OCI-LY7 (cell line): ENCODE data around the gene SYNGAP1. TPM values are rescaled to one million over a fixed set of nuclear protein-coding genes. Genes with fewer than 3 reads are reported as not detected.

Source experiments
- BruUV-seq: library from RNA; stranded (reverse); fragments of 400-500 nt; replicated peaks from 2 replicates; lab custom pipeline; 2021; lab: Mats Ljungman, UMichigan
- CTCF ChIA-PET: fragments of 300-600 bp; sonication (Branson Sonifier 250); formaldehyde crosslinking; loops from one replicate; lab custom pipeline; 2022; ENCODE audit warnings: antibody characterized with exemption; ENCODE audit not compliant: unreplicated experiment; lab: Charles Lee
- POLR2A ChIA-PET: fragments of 300-600 bp; sonication (Branson Sonifier 250); formaldehyde crosslinking; loops from one replicate; lab custom pipeline; 2022; ENCODE audit warnings: antibody characterized with exemption; lab: Charles Lee
- DNase-seq: peaks from one replicate; pipeline ENCODE4 v3.0.0-alpha.2; 2015; ENCODE audit warnings: low spot score
- H2AFZ ChIP-seq: fragments of 200-600 bp; sonication (generic), shearing (Covaris generic); 2 replicates; pipeline ENCODE4 v1.6.1; 2014; ENCODE audit warnings: mild to moderate bottlenecking, antibody characterized with exemption, low read length, moderate library complexity
- H3K27ac ChIP-seq: fragments of 200-600 bp; sonication (generic); 2 replicates; pipeline ENCODE4 v1.5.1; 2014; ENCODE audit warnings: mixed run types, low read depth, mild to moderate bottlenecking, moderate library complexity, low read length, inconsistent platforms; ENCODE audit not compliant: poor library complexity, severe bottlenecking
- H3K36me3 ChIP-seq: fragments of 200-600 bp; sonication (generic); 2 replicates; pipeline ENCODE4 v1.6.1; 2014; ENCODE audit warnings: mild to moderate bottlenecking, antibody characterized with exemption, low read length, moderate library complexity, mixed read lengths; ENCODE audit not compliant: insufficient read depth
- H3K4me1 ChIP-seq: fragments of 200-600 bp; sonication (generic); 2 replicates; pipeline ENCODE4 v1.5.1; 2014; ENCODE audit warnings: mild to moderate bottlenecking, low read length; ENCODE audit not compliant: insufficient read depth, poor library complexity, severe bottlenecking
- H3K4me2 ChIP-seq: fragments of 200-600 bp; sonication (generic); 2 replicates; pipeline ENCODE4 v1.6.1; 2014; ENCODE audit warnings: mild to moderate bottlenecking, low read length
- H3K4me3 ChIP-seq: fragments of 200-600 bp; sonication (generic); 2 replicates; pipeline ENCODE4 v1.5.1; 2014; ENCODE audit warnings: mild to moderate bottlenecking, low read depth, low read length; ENCODE audit not compliant: poor library complexity, severe bottlenecking
- H3K79me2 ChIP-seq: fragments of 200-600 bp; sonication (generic); 2 replicates; pipeline ENCODE4 v1.6.1; 2016; ENCODE audit warnings: low read depth, mild to moderate bottlenecking, low read length, moderate library complexity, mixed read lengths; ENCODE audit not compliant: insufficient read depth
- H3K9me2 ChIP-seq: fragments of 200-600 bp; sonication (generic); 2 replicates; pipeline ENCODE4 v1.6.1; 2016; ENCODE audit warnings: mild to moderate bottlenecking, low read length, mixed read lengths; ENCODE audit not compliant: insufficient read depth
- H3K9me3 ChIP-seq: fragments of 200-600 bp; sonication (generic); 2 replicates; pipeline ENCODE4 v1.6.1; 2014; ENCODE audit warnings: mild to moderate bottlenecking, mixed run types, low read length, mixed read lengths
- H4K20me1 ChIP-seq: fragments of 200-600 bp; sonication (generic); 2 replicates; pipeline ENCODE4 v1.6.1; 2014; ENCODE audit warnings: mild to moderate bottlenecking, antibody characterized with exemption, low read length, moderate library complexity, mixed read lengths; ENCODE audit not compliant: insufficient read depth
- EZH2phosphoT487 ChIP-seq: fragments of 200-600 bp; sonication (generic); IDR thresholded peaks from 2 replicates; pipeline ENCODE4 v1.6.1; 2018; ENCODE audit warnings: low read depth, borderline replicate concordance, mild to moderate bottlenecking, mixed run types, antibody characterized with exemption, low read length, moderate library complexity, mixed read lengths
- intact Hi-C: fragments of 100-400 bp; cut with micrococcal nuclease; formaldehyde crosslinking; loops from one replicate; pipeline ENCODE4 v1.10.0; 2022; ENCODE audit not compliant: unreplicated experiment
- total RNA-seq, 2 experiments: library from RNA; depleted of rRNA in 1 of 2; stranded (reverse); fragments of >200 nt in 1 of 2; shearing (Covaris generic) in 1 of 2; gene quantifications; 2 replicates each; pipeline ENCODE4 v1.2.3, GENCODE V29; 2014 to 2022
- TF ChIP-seq, protein P1 (sequence below): fragments of 200-600 bp; sonication (generic); conservative IDR thresholded peaks from 2 replicates; pipeline ENCODE4 v1.5.1; 2014; ENCODE audit warnings: mild to moderate bottlenecking, antibody characterized with exemption, low read length, moderate library complexity, mixed read lengths

The SYNGAP1 gene
- total RNA-seq, 2 experiments from 2014 or later: 5.6 to 30.7 TPM

DNA sequence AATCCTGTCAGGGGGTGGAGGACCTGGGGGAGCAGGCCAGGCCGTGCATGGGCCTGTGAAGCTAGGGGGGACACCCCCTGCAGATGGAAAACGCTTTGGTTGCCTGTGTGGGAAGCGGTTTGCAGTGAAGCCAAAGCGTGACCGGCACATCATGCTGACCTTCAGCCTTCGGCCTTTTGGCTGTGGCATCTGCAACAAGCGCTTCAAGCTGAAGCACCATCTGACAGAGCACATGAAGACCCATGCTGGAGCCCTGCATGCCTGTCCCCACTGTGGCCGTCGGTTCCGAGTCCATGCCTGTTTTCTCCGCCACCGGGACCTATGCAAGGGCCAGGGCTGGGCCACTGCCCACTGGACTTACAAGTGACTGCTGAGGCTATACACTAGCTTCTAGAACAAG is 36.3 kb downstream of the SYNGAP1 start:
- no TSS peak for BruUV-seq
- Histone ChIP-seq H3K4me3 (no peak overlapping the region), H3K4me2 (no peak overlapping the region), H3K27ac (no peak overlapping the region), H3K79me2 (peaks cover 19% of the 10 kb centered on the region; the same call in 1 of the 2 replicates), H4K20me1 (no peaks in the 10 kb centered on the region), H2AFZ (no peak overlapping the region), H3K9me2 (no peaks in the 10 kb centered on the region), H3K36me3 (peaks cover 22% of the 10 kb centered on the region), H3K4me1 (peaks cover 19% of the 10 kb centered on the region), H3K9me3 (no peaks in the 10 kb centered on the region)
- POLR2A ChIA-PET: interaction anchor here (0.6 kb wide), 1 partner anchor 215 kb away, joined by 10 read pairs; no protein-coding TSS in a partner anchor
- CTCF ChIA-PET: no interaction called here
- TF ChIP-seq, protein P1, sequence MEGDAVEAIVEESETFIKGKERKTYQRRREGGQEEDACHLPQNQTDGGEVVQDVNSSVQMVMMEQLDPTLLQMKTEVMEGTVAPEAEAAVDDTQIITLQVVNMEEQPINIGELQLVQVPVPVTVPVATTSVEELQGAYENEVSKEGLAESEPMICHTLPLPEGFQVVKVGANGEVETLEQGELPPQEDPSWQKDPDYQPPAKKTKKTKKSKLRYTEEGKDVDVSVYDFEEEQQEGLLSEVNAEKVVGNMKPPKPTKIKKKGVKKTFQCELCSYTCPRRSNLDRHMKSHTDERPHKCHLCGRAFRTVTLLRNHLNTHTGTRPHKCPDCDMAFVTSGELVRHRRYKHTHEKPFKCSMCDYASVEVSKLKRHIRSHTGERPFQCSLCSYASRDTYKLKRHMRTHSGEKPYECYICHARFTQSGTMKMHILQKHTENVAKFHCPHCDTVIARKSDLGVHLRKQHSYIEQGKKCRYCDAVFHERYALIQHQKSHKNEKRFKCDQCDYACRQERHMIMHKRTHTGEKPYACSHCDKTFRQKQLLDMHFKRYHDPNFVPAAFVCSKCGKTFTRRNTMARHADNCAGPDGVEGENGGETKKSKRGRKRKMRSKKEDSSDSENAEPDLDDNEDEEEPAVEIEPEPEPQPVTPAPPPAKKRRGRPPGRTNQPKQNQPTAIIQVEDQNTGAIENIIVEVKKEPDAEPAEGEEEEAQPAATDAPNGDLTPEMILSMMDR: no peak
- TF ChIP-seq EZH2phosphoT487: no peak
- intact Hi-C loops: no loop called here
- no peak for DNase-seq

DNA sequence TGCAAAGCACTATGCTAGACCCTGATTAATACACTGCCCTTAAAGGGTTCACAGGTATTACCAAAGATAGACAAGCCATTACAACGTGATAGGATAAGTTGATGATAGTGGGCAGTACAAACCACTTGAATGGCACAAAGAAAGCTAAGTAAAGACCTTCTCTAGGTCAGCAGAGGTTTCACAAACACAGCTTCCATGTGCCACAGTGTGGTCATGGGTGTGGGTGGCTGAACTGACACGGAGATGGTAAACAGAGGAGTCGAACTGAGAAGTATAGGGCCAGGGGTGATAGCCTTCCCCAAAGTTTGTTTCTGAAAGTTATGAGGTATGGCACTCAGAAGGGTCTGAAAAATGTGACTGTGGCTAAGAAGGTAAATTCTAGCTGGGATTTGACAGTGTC is 38.8 kb downstream of the SYNGAP1 start:
- Histone ChIP-seq H3K9me3 (no peaks in the 10 kb centered on the region), H3K4me2 (no peak overlapping the region), H3K9me2 (no peaks in the 10 kb centered on the region), H3K79me2 (peaks cover 13% of the 10 kb centered on the region; the same call in 1 of the 2 replicates), H3K4me3 (no peak overlapping the region), H4K20me1 (no peaks in the 10 kb centered on the region), H2AFZ (no peak overlapping the region), H3K4me1 (peaks cover 8% of the 10 kb centered on the region), H3K36me3 (peaks cover 18% of the 10 kb centered on the region), H3K27ac (no peak overlapping the region)
- no peak for DNase-seq
- CTCF ChIA-PET: no interaction called here
- POLR2A ChIA-PET: no interaction called here
- intact Hi-C loops: no loop called here
- no TSS peak for BruUV-seq
- TF ChIP-seq EZH2phosphoT487: no peak
- TF ChIP-seq, protein P1: no peak

- H2AFZ ChIP-seq: no peak overlapping the region
- no TSS peak for BruUV-seq
- H3K36me3 ChIP-seq: peaks cover 18% of the 10 kb centered on the region
- no peaks in the 10 kb centered on the region for H3K9me2 ChIP-seq
- H3K27ac ChIP-seq: no peak overlapping the region
- H3K4me2 ChIP-seq: no peak overlapping the region
- no peaks in the 10 kb centered on the region for H4K20me1 ChIP-seq
- ChIA-PET POLR2A (no interaction called here), CTCF (no interaction called here)
- peaks cover 8% of the 10 kb centered on the region for H3K4me1 ChIP-seq
- DNase-seq: no peak
- TF ChIP-seq EZH2phosphoT487: no peak
- TF ChIP-seq, protein P1: no peak
- intact Hi-C loops: no loop called here
- no peak overlapping the region for H3K4me3 ChIP-seq
- H3K79me2 ChIP-seq: peaks cover 10% of the 10 kb centered on the region; the same call in 1 of the 2 replicates
- no peaks in the 10 kb centered on the region for H3K9me3 ChIP-seq
These were observed 39.4 kb downstream of the SYNGAP1 start for GRCh38 chr6:33459226-33459625.
